Germinal center (tissue), 1 donor: ENCODE results near the gene PRDM2.

Experiments
- DNase-seq: peaks from one replicate; pipeline ENCODE4 v3.0.0; 2012; ENCODE audit warnings: mixed read lengths, low spot score

PRDM2 gene

GRCh38 chr1:13817906-13818305 lies 117.9 kb downstream of the PRDM2 start:
- DNase-seq, result no peak

GRCh38 chr1:13818926-13819325 lies 118.9 kb downstream of the PRDM2 start:
- no peak for DNase-seq

- no peak for DNase-seq
These were observed 119.7 kb downstream of the PRDM2 start for GRCh38 chr1:13819642-13820041.

- DNase-seq, result no peak
These were observed 120.1 kb downstream of the PRDM2 start for GRCh38 chr1:13820055-13820454.

GRCh38 chr1:13820456-13820855 lies 120.5 kb downstream of the PRDM2 start:
- no peak for DNase-seq

GRCh38 chr1:13823126-13823880 lies 123.3 kb downstream of the PRDM2 start:
- no peak for DNase-seq

GRCh38 chr1:13823936-13824335 lies 123.9 kb downstream of the PRDM2 start:
- DNase-seq, result no peak

- no peak for DNase-seq
These were observed 124.6 kb downstream of the PRDM2 start for GRCh38 chr1:13824626-13825025.

GRCh38 chr1:13825033-13825432 lies 125.0 kb downstream of the PRDM2 start:
- no peak for DNase-seq

GRCh38 chr1:13826009-13826408 lies 126.0 kb downstream of the PRDM2 start:
- DNase-seq, result no peak

GRCh38 chr1:13826591-13826990 lies 126.6 kb downstream of the PRDM2 start:
- no peak for DNase-seq

- peak; percentile 64 for DNase-seq
These were observed 128.6 kb downstream of the PRDM2 start for GRCh38 chr1:13828454-13829151.

- no peak for DNase-seq
These were observed 129.3 kb downstream of the PRDM2 start for GRCh38 chr1:13829152-13829769.

GRCh38 chr1:13830170-13830569 lies 130.2 kb downstream of the PRDM2 start:
- DNase-seq, result no peak

GRCh38 chr1:13830616-13831280 lies 130.8 kb downstream of the PRDM2 start:
- DNase-seq, result no peak

- DNase-seq, result no peak
These were observed 132.1 kb downstream of the PRDM2 start for GRCh38 chr1:13832100-13832499.

- DNase-seq, result no peak
These were observed 132.5 kb downstream of the PRDM2 start for GRCh38 chr1:13832536-13832935.

GRCh38 chr1:13836136-13836535 lies 136.1 kb downstream of the PRDM2 start:
- DNase-seq, result no peak

- no peak for DNase-seq
These were observed 136.6 kb downstream of the PRDM2 start for GRCh38 chr1:13836631-13837030.

- no peak for DNase-seq
These were observed 138.2 kb downstream of the PRDM2 start for GRCh38 chr1:13838236-13838635.

- no peak for DNase-seq
These were observed 142.5 kb downstream of the PRDM2 start for GRCh38 chr1:13842497-13842896.

GRCh38 chr1:13851726-13852125 lies 151.7 kb downstream of the PRDM2 start:
- DNase-seq, result no peak

- no peak for DNase-seq
These were observed 155.6 kb downstream of the PRDM2 start for GRCh38 chr1:13855554-13855953.
